Stimulated activated effector memory CD8-positive, alpha-beta T cell treated with anti-CD3 and anti-CD28 coated beads, Interleukin-12 subunit alpha, Interleukin-12 subunit beta, amount 100 ng/mL, for 72 hours (primary cell): ENCODE data around the gene SMIM13.

Experiments
- ATAC-seq: fragments of 150-1000 bp; cut with Tn5 transposase; 2 replicates; pipeline ENCODE4 v1.10.0; 2021
- DNase-seq, 2 donors: peaks; one replicate each; pipeline ENCODE4 v3.0.0; 2021 to 2022; ENCODE audit warnings: low spot score in 2 of 2
- H3K27ac Mint-ChIP-seq: one replicate; pipeline ENCODE4 v1.8.0; 2022; ENCODE audit warnings: mild to moderate bottlenecking, mixed read lengths
- H3K36me3 Mint-ChIP-seq: one replicate; pipeline ENCODE4 v1.8.0; 2022; ENCODE audit warnings: mild to moderate bottlenecking, mixed read lengths
- H3K4me1 Mint-ChIP-seq: one replicate; pipeline ENCODE4 v1.8.0; 2022; ENCODE audit warnings: mixed read lengths
- H3K4me3 Mint-ChIP-seq: one replicate; pipeline ENCODE4 v1.8.0; 2022; ENCODE audit warnings: mild to moderate bottlenecking, mixed read lengths
- H3K9me3 Mint-ChIP-seq: one replicate; pipeline ENCODE4 v1.8.0; 2022; ENCODE audit warnings: mixed read lengths

Gene SMIM13

DNA sequence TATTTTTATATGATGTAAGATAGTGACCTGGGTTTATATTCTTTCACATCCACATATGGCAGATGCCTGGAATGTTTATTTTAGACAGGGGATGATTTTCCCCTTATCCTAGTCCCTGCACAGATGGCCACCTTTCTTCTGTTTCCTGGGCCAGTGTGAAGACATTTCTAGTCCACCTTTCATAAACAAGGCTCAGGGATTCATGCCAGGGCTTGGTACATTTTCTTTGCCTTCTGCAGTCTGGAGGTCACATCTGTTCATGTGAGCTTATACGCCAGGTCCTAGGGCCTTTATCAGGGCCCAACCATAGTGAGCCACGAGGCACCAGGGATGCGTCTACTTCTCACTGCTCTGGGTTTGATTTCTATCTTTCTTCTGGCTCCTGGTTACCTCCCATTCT, 55.9 kb downstream of the SMIM13 start:
- Mint-ChIP-seq H3K4me3 (no peak overlapping the region), H3K4me1 (peaks cover 2% of the 10 kb centered on the region), H3K27ac (no peak overlapping the region), H3K36me3 (no peaks in the 10 kb centered on the region), H3K9me3 (no peaks in the 10 kb centered on the region)
- ATAC-seq (no peak), DNase-seq (no peak)

DNA sequence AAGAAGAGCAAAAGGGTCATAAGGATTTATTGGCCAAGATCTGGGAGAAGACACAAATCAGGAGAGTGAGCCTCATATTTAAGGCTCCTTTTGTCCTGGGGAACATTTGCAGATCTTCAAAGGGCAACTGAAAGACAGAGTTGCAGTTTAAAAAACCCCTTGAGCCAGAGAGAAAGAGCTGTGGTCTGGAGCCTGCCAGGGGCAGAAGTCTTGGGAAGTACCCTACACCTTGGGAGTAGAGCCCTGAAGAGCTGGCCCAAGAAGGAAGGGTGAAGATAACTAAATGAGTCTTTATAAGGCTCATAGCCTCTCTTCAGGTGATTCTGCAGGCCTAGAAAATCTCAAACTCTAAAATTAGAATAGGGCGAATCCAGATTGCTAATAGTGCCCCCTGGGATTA, 57.9 kb downstream of the SMIM13 start:
- Mint-ChIP-seq H3K27ac (no peak overlapping the region), H3K4me1 (no peaks in the 10 kb centered on the region), H3K36me3 (no peaks in the 10 kb centered on the region), H3K4me3 (no peak overlapping the region), H3K9me3 (no peaks in the 10 kb centered on the region)
- DNase-seq (no peak), ATAC-seq (no peak)

DNA sequence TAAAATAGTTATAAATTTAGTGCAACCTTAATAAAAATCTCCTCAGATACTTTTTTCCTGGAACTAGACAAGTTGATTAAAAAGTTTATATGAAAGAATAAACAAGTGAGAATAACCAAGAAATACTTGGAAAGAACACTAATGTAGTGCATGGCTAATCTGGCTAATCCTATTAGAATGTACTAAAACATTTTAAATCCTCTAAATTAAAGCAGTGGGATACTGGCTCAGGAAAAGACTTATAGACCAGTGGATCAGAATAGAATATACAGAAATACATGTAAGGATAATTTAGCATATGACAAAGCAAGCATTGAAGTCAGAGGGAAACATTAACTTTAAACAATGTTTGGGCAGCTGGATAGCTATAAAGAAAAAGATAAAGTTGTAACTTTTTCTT, 58.9 kb downstream of the SMIM13 start:
- no peak for ATAC-seq
- Mint-ChIP-seq H3K9me3 (no peaks in the 10 kb centered on the region), H3K27ac (no peak overlapping the region), H3K4me1 (no peaks in the 10 kb centered on the region), H3K36me3 (no peaks in the 10 kb centered on the region), H3K4me3 (no peak overlapping the region)
- no peak for DNase-seq

- ATAC-seq, result no peak
- DNase-seq, result no peak
- peak overlapping the region; percentile 53 for H3K4me3 Mint-ChIP-seq
- H3K9me3 Mint-ChIP-seq, result no peaks in the 10 kb centered on the region
- H3K36me3 Mint-ChIP-seq, result no peaks in the 10 kb centered on the region
- H3K4me1 Mint-ChIP-seq, result no peaks in the 10 kb centered on the region
- H3K27ac Mint-ChIP-seq, result no peak overlapping the region
Measured at GRCh38 chr6:11153447-11153846, 59.8 kb downstream of the SMIM13 start.

DNA sequence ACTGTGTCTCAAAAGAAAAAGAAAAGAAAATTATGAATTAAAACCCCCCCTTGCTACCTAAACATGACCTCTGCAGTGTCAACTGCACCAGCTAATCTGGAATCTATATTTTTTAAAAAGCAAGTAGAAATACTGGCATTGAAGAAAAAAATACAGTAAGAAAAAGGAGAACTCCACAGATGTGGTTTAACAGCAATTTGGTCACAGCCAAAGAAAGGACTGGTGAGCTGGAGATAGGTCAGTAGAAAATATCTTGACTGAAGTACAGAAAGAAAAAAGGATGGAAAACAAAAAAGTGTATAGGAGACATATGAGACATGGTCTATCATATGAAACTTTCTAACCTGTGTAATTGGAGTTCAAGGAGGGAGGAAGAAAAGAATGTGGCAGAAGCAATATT, 62.0 kb downstream of the SMIM13 start:
- DNase-seq (no peak), ATAC-seq (no peak)
- Mint-ChIP-seq H3K36me3 (no peaks in the 10 kb centered on the region), H3K9me3 (no peaks in the 10 kb centered on the region), H3K4me3 (no peak overlapping the region), H3K27ac (no peak overlapping the region), H3K4me1 (no peaks in the 10 kb centered on the region)

- Mint-ChIP-seq H3K27ac (no peak overlapping the region), H3K4me1 (peaks cover 29% of the 10 kb centered on the region)
- no peak for ATAC-seq
Measured at GRCh38 chr6:11160199-11160598, 66.6 kb downstream of the SMIM13 start.

DNA sequence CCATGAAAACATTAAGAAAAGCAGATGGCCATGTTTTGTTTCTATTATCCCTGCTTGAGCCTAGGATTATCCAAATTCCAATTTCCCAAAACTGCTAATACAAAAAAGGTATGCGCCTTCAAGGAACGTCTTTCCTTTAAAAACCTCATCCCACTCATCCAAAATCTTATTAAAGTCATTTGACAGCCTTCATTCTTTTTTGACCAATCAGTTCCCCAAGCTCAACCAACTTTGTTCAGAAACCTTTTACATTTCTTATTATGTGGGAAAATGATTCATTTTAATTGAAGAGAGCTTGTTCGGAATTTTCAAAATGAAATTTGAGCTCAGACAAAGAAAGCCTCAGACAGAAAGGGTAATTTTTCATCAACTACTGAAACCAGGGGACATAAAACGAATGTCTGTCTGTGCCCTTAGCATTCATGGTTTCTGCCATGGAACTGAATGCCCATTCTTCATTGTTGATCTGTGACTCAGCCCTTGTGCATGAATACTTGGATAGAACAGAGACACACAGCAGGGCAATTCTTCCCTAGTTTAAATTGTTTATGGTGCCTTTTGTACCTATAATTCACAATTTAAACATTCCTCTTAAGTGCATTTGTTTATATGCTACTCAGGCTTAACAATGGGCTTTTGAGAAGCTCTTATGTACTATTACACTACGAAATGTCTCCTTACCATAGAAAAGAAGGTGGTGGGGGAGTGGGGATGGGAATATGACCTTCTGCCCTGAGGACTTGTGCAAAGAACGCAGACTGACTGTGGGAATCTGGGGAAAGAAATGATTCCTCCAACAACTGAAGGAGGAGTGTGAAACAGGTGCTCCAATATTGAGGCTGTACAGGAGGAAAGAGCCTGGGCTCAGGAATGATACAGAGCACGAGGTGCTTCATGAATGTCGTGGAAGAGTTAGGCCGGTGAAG, 67.7 kb downstream of the SMIM13 start:
- Mint-ChIP-seq H3K4me3 (no peak overlapping the region), H3K4me1 (peaks cover 37% of the 10 kb centered on the region), H3K9me3 (no peaks in the 10 kb centered on the region), H3K36me3 (no peaks in the 10 kb centered on the region), H3K27ac (no peak overlapping the region)
- no peak for ATAC-seq
- DNase-seq, result no peak

More at GRCh38 chr6:11160199-11160598, 66.6 kb downstream of the SMIM13 start:
- Mint-ChIP-seq H3K36me3 (no peaks in the 10 kb centered on the region), H3K4me3 (no peak overlapping the region), H3K9me3 (no peaks in the 10 kb centered on the region)
- DNase-seq, result no peak

GRCh38 chr6:11162262-11162661, 68.6 kb downstream of the SMIM13 start:
- no peaks in the 10 kb centered on the region for H3K36me3 Mint-ChIP-seq
- no peak overlapping the region for H3K27ac Mint-ChIP-seq
- DNase-seq (no peak), ATAC-seq (no peak)
- H3K4me3 Mint-ChIP-seq, result no peak overlapping the region
- H3K9me3 Mint-ChIP-seq, result no peaks in the 10 kb centered on the region
- H3K4me1 Mint-ChIP-seq, result peaks cover 37% of the 10 kb centered on the region

DNA sequence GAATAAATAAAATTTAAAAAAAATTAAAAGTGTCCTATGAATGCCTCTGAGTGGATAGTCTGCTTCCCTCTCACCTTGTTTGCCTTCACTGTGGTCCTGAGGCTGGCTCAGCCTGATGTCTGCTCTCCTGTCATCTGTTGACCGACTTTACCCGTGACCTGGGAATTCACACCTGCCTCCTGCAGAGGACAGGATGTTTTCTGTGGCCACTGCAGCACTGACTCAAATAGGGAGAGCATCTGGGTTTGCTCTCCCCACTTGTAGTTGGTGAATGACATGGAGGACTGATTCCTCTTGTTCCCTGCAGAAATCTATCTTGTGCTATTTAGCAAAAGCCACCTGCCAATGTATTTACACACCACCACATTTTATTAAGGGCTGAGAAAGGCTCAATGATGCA, 70.3 kb downstream of the SMIM13 start:
- Mint-ChIP-seq H3K4me1 (peaks cover 40% of the 10 kb centered on the region), H3K36me3 (no peaks in the 10 kb centered on the region), H3K9me3 (no peaks in the 10 kb centered on the region), H3K27ac (peak overlapping the region; percentile 73), H3K4me3 (no peak overlapping the region)
- ATAC-seq, result peak; percentile 92
- peak in 1 of 2 donors; percentile 64 for DNase-seq

DNA sequence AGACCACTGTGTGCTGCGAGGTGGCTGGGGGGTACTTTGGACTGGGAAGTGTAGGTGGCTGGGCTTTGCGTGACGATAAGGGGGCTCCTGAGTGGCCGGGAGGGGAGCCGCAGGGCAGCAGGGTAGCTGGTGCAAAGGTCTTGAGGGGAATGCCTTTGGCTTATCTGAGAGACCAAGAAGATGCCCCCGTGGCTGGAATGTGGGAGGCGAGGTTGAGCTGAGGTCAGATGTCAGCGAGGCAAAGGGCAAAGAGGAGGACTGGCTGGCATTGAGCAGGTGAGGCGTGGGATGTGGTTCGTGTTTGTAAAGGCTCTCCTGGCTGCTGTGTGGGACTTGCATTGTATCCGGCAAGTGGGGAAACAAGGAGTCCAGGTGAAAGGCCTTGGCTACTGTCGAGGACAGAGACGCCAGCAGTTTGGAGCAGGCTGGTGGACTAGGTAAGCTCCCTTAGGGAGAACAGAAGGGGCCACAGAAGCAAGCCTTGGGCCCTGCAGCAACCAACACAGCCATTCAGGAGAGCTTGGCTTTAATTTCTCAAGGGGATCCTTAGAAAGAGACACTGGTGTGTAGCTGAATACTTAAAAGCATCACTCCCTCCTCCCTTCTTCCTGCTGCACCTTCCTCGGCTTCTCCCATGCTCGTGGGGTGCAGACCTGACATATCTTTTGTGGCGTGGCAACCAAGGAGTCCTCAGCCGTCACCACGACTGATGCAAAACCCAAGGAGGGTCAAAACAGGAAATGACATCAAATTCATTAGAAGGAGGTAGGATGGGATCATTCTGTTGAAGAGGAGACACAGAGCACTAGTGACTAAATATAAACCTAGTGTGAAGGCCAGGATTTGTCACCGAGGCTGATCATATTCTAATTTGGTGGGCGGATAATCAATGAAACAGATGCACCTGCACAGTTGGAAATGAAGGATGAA, 71.3 kb downstream of the SMIM13 start:
- no peak overlapping the region for H3K4me3 Mint-ChIP-seq

DNA sequence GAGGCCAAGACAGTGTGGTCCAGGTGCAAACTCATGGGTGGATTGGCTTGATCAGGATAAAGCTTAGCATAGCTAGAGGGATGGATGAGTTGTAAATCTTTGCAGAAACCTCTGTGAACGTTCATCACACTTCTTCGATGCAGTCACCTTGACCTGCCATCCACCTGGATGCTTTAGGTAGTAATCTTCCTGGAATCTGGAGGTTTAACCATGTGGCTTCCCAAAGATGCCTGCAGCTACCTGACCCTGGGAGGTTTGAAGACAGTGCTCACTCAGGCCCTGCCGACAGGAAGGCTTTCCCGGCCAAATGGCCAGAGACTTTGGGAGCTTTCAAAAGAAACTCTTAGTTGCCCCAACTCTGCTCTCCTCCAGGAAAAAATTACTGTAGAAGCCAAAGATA, 73.3 kb downstream of the SMIM13 start:
- no peak overlapping the region for H3K27ac Mint-ChIP-seq
- no peak for ATAC-seq
- peaks cover 39% of the 10 kb centered on the region for H3K4me1 Mint-ChIP-seq
- no peaks in the 10 kb centered on the region for H3K9me3 Mint-ChIP-seq
- no peak overlapping the region for H3K4me3 Mint-ChIP-seq
- no peaks in the 10 kb centered on the region for H3K36me3 Mint-ChIP-seq
- DNase-seq, result no peak

More for the DNA sequence above, 71.3 kb downstream of the SMIM13 start:
- Mint-ChIP-seq H3K27ac (peak overlapping the region; percentile 73), H3K4me1 (peaks cover 43% of the 10 kb centered on the region), H3K36me3 (no peaks in the 10 kb centered on the region), H3K9me3 (no peaks in the 10 kb centered on the region)
- peak; percentile 51 for ATAC-seq
- DNase-seq, result no peak

DNA sequence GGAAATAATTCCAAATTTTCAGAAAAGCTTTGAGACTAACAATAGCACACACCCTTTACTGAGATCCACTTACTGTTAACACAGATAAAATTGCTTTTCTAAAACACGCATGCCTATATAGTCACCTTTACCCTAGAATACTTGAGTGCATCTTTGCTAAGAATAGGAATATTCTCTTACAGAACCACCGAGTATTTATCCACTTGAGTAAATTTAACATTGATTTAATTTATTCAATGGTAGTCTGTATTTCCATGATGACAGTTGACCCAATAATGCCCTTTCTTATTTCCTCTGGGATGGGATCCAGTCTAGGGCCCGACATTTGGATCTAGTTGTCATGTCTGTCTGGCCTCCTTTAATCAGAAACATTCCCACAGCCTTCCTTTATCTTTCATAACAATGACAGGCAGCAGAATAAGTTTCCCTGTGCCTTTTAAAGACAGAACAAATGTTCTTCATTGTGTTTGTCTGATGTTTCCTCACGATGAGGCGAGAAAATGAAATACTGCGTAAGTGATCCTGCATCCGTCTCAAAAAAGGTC, 74.5 kb downstream of the SMIM13 start:
- no peaks in the 10 kb centered on the region for H3K36me3 Mint-ChIP-seq

DNA sequence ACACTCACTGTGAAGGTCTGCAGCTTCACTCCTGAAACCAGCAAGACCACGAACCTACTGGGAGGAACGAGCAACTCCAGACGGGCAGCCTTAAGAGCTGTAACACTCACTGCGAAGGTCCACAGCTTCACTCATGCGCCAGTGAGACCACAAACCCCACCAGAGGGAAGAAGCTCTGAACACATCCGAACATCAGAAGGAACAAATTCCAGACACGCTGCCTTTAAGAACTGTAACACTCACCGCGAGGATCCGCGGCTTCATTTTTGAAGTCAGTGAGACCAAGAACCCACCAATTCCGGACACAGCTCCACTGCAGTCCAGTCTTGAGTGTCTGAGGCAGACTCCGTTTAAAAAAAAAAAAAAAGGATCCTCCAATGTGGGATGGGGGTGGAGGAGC, 78.3 kb downstream of the SMIM13 start:
- Mint-ChIP-seq H3K4me3 (peak overlapping the region; percentile 41), H3K36me3 (no peaks in the 10 kb centered on the region)

More for the DNA sequence above, 74.5 kb downstream of the SMIM13 start:
- ATAC-seq (no peak), DNase-seq (no peak)
- Mint-ChIP-seq H3K9me3 (no peaks in the 10 kb centered on the region), H3K4me1 (peaks cover 44% of the 10 kb centered on the region), H3K4me3 (no peak overlapping the region), H3K27ac (peak overlapping the region; percentile 38)

GRCh38 chr6:11172501-11173327, 79.1 kb downstream of the SMIM13 start:
- peak overlapping the region; percentile 41 for H3K4me3 Mint-ChIP-seq
- peak; percentile 61 for ATAC-seq
- H3K36me3 Mint-ChIP-seq, result no peaks in the 10 kb centered on the region
- peak; percentile 74 to 92 for DNase-seq
- H3K27ac Mint-ChIP-seq, result peak overlapping the region; percentile 57
- no peaks in the 10 kb centered on the region for H3K9me3 Mint-ChIP-seq
- H3K4me1 Mint-ChIP-seq, result peaks cover 19% of the 10 kb centered on the region

More for the DNA sequence above, 78.3 kb downstream of the SMIM13 start:
- ATAC-seq (no peak), DNase-seq (no peak)
- Mint-ChIP-seq H3K4me1 (peaks cover 19% of the 10 kb centered on the region), H3K9me3 (no peaks in the 10 kb centered on the region), H3K27ac (no peak overlapping the region)
